ENCODE measurements around the gene GASK1B. TPM values are rescaled to one million over a fixed set of nuclear protein-coding genes. Genes with fewer than 3 reads are reported as not detected.
A peak's percentile ranks its signal among the peaks of the same experiment; 100 is the strongest.

GASK1B gene
- total RNA-seq, 2 donors from 2014 or later, result 147 to 169 TPM

- H3K36me3 ChIP-seq, result peaks cover 3% of the 10 kb centered on the region
- peaks cover 7 to 36% of the 10 kb centered on the region in 2 donors for H3K4me1 ChIP-seq (ENCODE audit: control insufficient read depth in 1 of 2, low read depth in 2 of 2)
- DNase-seq (ENCODE audit: low spot score) (no peak), ATAC-seq (ENCODE audit: insufficient number of reproducible peaks, low FRiP score, low read depth) (no peak)
- TF ChIP-seq CTCF (IDR thresholded peaks at IDR 0.05), result no peak
- peak overlapping the region in 1 of 2 donors; percentile 5 for H3K27ac ChIP-seq
- H3K4me3 ChIP-seq, result no peak overlapping the region
- no peaks in the 10 kb centered on the region for H3K27me3 ChIP-seq (replicated peaks; ENCODE audit: insufficient read depth)
- H3K9me3 ChIP-seq, result no peaks in the 10 kb centered on the region
Measured at GRCh38 chr4:158197194-158197776, 24.5 kb upstream of the GASK1B start.

DNA sequence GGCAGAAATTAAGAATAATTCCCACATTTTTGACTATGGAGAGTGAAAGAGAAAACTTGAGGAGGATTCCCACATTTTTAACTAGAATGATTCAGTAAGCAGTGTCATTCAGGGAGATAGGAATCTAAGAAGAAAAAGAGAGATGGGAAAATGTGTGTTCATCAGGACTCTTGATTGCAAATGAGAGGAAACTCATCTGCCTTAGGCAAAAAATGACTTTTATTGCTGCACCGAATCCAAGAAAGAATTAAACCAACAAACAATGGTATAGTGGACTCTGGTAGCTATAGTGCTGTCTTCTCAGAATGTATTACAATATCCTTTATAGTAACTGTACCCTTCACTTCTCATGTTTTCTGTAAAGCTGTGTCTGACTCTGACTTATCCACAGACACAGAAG is 22.5 kb upstream of the GASK1B start:
- peak overlapping the region; percentile 84 to 90 for H3K27ac ChIP-seq
- H3K27me3 ChIP-seq (replicated peaks; ENCODE audit: insufficient read depth), result no peaks in the 10 kb centered on the region
- ATAC-seq (ENCODE audit: insufficient number of reproducible peaks, low FRiP score, low read depth) (no peak), DNase-seq (ENCODE audit: low spot score) (no peak)
- peaks cover 14 to 50% of the 10 kb centered on the region in 2 donors for H3K4me1 ChIP-seq (ENCODE audit: control insufficient read depth in 1 of 2, low read depth in 2 of 2)
- H3K9me3 ChIP-seq, result no peaks in the 10 kb centered on the region
- H3K36me3 ChIP-seq, result peaks cover 3% of the 10 kb centered on the region
- H3K4me3 ChIP-seq, result no peak overlapping the region
- no peak for TF ChIP-seq CTCF (IDR thresholded peaks at IDR 0.05)

DNA sequence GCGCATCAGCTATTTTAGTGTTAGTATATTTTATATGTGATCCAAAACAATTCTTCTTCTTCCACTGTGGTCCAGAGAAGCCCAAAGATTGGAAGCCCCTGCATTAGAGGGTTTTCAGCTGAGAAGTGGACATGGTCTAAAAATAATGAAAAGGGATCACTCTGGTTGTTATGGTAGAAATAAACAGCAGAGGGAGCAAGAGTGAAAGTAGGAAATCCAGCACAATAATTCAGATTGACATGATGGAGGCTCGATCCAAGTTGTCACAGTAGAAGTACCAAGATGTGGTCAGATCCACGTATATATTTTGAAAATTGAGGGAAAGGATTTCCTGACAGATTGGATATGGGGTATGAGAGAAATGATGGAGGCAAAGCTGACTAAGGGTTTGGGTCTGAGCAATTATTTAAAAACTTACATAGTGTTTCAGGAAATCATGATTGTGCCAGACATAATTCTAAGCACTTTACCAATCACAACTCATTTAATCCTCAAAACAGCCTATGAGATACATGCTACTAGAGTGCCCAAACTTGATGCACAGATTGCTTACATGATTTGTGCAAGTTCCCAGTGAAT is 20.4 kb upstream of the GASK1B start:
- DNase-seq (ENCODE audit: low spot score) (no peak), ATAC-seq (ENCODE audit: insufficient number of reproducible peaks, low FRiP score, low read depth) (peak; percentile 65)
- no peaks in the 10 kb centered on the region for H3K36me3 ChIP-seq
- H3K27me3 ChIP-seq (replicated peaks; ENCODE audit: insufficient read depth), result no peaks in the 10 kb centered on the region
- H3K4me3 ChIP-seq, result no peak overlapping the region
- H3K9me3 ChIP-seq, result no peaks in the 10 kb centered on the region
- TF ChIP-seq CTCF (IDR thresholded peaks at IDR 0.05), result peak; percentile 42
- H3K4me1 ChIP-seq (ENCODE audit: control insufficient read depth in 1 of 2, low read depth in 2 of 2), result peaks cover 14 to 50% of the 10 kb centered on the region in 2 donors
- H3K27ac ChIP-seq, result peak overlapping the region; percentile 84 to 90

DNA sequence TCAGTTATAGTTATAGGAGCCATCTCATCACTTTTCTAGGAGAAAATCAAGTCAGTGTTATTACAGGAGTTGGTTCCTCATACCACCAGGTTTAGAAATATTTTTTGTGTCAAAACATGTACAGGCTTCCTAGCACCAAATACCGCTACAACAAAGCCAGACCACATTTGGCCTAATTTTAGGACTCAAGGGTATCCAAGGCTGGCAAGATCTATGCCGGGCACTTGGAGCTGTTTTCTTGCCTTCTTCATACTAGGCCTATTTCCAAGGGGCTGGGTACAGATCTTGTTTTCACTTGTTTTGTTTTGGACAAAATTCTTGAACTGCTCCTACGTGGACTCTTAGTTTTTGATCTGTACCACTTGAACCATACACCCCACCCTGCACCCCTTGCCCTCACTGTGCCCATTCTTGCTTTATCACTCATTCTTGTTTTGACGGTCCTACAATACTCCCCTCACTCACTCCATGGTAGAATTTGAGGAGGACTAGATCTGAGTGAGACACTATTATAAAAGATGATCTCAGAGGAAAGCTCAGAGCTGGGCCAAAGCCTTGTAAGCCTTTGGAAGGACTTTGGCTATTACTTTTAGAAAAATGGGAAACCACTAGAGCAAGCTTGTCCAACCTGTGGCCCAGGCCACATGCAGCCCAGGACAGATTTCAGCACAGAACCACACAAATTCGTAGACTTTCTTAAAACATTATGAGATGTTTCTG is 19.8 kb upstream of the GASK1B start:
- H3K36me3 ChIP-seq, result no peaks in the 10 kb centered on the region
- H3K4me3 ChIP-seq, result no peak overlapping the region
- no peaks in the 10 kb centered on the region for H3K9me3 ChIP-seq
- H3K27me3 ChIP-seq (replicated peaks; ENCODE audit: insufficient read depth), result no peaks in the 10 kb centered on the region
- peak; percentile 80 for ATAC-seq (ENCODE audit: insufficient number of reproducible peaks, low FRiP score, low read depth)
- TF ChIP-seq CTCF (IDR thresholded peaks at IDR 0.05), result no peak
- peak overlapping the region; percentile 84 to 90 for H3K27ac ChIP-seq
- DNase-seq (ENCODE audit: low spot score), result no peak
- H3K4me1 ChIP-seq (ENCODE audit: control insufficient read depth in 1 of 2, low read depth in 2 of 2), result peaks cover 14 to 50% of the 10 kb centered on the region in 2 donors

DNA sequence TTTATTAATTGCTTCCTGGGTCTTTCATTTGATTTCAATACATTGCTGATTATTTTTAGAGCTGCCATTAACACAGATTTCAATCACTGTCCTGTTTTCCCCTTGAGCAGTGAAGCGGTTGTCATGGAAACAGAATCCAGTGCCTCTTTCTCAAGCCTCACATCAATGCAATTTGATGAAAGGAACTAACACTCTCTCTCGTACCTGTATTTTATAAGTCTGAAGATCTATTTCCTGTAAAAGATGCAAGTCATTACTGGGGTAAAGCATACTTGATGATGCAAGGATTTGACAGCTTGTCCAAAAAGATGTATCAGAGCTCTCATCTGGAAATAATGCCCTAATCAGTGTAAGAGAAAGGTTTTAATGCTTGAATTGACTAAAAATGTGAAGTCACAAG is 17.9 kb upstream of the GASK1B start:
- peaks cover 9% of the 10 kb centered on the region for H3K36me3 ChIP-seq
- no peaks in the 10 kb centered on the region for H3K9me3 ChIP-seq
- no peak overlapping the region for H3K4me3 ChIP-seq
- H3K27ac ChIP-seq, result peak overlapping the region; percentile 84 to 90
- TF ChIP-seq CTCF (IDR thresholded peaks at IDR 0.05), result no peak
- H3K27me3 ChIP-seq (replicated peaks; ENCODE audit: insufficient read depth), result no peaks in the 10 kb centered on the region
- ATAC-seq (ENCODE audit: insufficient number of reproducible peaks, low FRiP score, low read depth) (no peak), DNase-seq (ENCODE audit: low spot score) (no peak)
- H3K4me1 ChIP-seq (ENCODE audit: control insufficient read depth in 1 of 2, low read depth in 2 of 2), result peaks cover 14 to 47% of the 10 kb centered on the region in 2 donors

All from thoracic aorta (tissue), 2 donors.